ENCODE measurements around the gene PIGQ.

GRCh38 chr16:540645-541340, 29.0 kb upstream of the PIGQ start:
- TF ChIP-seq USF2 (IDR thresholded peaks at IDR 0.05; ENCODE audit: low read depth, low read length): no peak
- no peak for TF ChIP-seq CTCF (conservative IDR thresholded peaks at IDR 0.05; ENCODE audit: low read depth, low read length)
- TF ChIP-seq CEBPB (IDR thresholded peaks at IDR 0.05; ENCODE audit: low read depth, low read length): no peak
- TF ChIP-seq MXI1 (IDR thresholded peaks at IDR 0.05; ENCODE audit: borderline replicate concordance, low read depth, low read length): no peak
- no peak for TF ChIP-seq POLR2A (IDR thresholded peaks at IDR 0.05; ENCODE audit: low read depth, low read length)
- no peak for TF ChIP-seq RCOR1 (IDR thresholded peaks at IDR 0.05; ENCODE audit: insufficient replicate concordance, low read length)
- no peak for TF ChIP-seq RAD21 (IDR thresholded peaks at IDR 0.05; ENCODE audit: low read length)
- no peak for TF ChIP-seq MAFK (IDR thresholded peaks at IDR 0.05; ENCODE audit: low read depth, low read length)
- TF ChIP-seq MAZ (IDR thresholded peaks at IDR 0.05; ENCODE audit: borderline replicate concordance, low read depth, low read length): no peak
- TF ChIP-seq RFX5 (IDR thresholded peaks at IDR 0.05; ENCODE audit: low read depth, low read length): no peak
- no peak for TF ChIP-seq FOS (IDR thresholded peaks at IDR 0.05; ENCODE audit: low read depth, low read length)
- TF ChIP-seq SMC3 (IDR thresholded peaks at IDR 0.05; ENCODE audit: low read depth, low read length): no peak
- no peak for TF ChIP-seq BHLHE40 (IDR thresholded peaks at IDR 0.05; ENCODE audit: low read depth, low read length)
- TF ChIP-seq, protein P1, sequence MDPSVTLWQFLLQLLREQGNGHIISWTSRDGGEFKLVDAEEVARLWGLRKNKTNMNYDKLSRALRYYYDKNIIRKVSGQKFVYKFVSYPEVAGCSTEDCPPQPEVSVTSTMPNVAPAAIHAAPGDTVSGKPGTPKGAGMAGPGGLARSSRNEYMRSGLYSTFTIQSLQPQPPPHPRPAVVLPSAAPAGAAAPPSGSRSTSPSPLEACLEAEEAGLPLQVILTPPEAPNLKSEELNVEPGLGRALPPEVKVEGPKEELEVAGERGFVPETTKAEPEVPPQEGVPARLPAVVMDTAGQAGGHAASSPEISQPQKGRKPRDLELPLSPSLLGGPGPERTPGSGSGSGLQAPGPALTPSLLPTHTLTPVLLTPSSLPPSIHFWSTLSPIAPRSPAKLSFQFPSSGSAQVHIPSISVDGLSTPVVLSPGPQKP (IDR thresholded peaks at IDR 0.05; ENCODE audit: borderline replicate concordance, low read depth, low read length): no peak

Data from IMR-90 (cell line).